ENCODE measurements around the gene SLC15A4.

- TF ChIP-seq CTCF (IDR thresholded peaks at IDR 0.05; ENCODE audit: low read length) (no peak), EZH2phosphoT487 (IDR thresholded peaks at IDR 0.05; ENCODE audit: low read length) (no peak)
These were observed 71.4 kb downstream of the SLC15A4 start for GRCh38 chr12:128752386-128752785.
